Tibial nerve (tissue), 4 donors: ENCODE measurements around the gene SUCLG1. TPM values are rescaled to one million over a fixed set of nuclear protein-coding genes. Genes with fewer than 3 reads are reported as not detected.

Experiments used
- DNase-seq, 2 donors: peaks; one replicate each; pipeline ENCODE4 v3.0.0-alpha.2; 2019; ENCODE audit warnings: low spot score in 2 of 2
- H3K27ac ChIP-seq, 4 donors: fragments of 200-600 bp; sonication (generic) in 3 of 4; one replicate each; pipeline ENCODE4 v1.5.1; 2017 to 2019; ENCODE audit warnings: mild to moderate bottlenecking in 1 of 4
- H3K27me3 ChIP-seq, 2 donors: fragments of 200-600 bp; sonication (generic) in 1 of 2; one replicate each; pipeline versions ENCODE4 v1.5.1 to v1.6.0; 2017 to 2019
- H3K36me3 ChIP-seq, 3 donors: fragments of 200-600 bp; sonication (generic); one replicate each; pipeline ENCODE4 v1.5.1; 2018 to 2019
- H3K4me1 ChIP-seq, 4 donors: fragments of 200-600 bp; sonication (generic) in 3 of 4; one replicate each; pipeline ENCODE4 v1.5.1; 2017 to 2019
- H3K4me3 ChIP-seq, 4 donors: fragments of 200-600 bp; sonication (generic) in 3 of 4; one replicate each; pipeline ENCODE4 v1.5.1; 2017 to 2019; ENCODE audit warnings: mild to moderate bottlenecking in 1 of 4, moderate library complexity in 1 of 4
- H3K9me3 ChIP-seq, 4 donors: fragments of 200-600 bp; sonication (generic) in 3 of 4; one replicate each; pipeline ENCODE4 v1.5.1; 2017 to 2019
- CTCF ChIP-seq, 5 experiments: fragments of 200-600 bp in 3 of 5; fragments of 450-650 bp in 2 of 5; sonication (generic) in 3 of 5; IDR thresholded peaks; one replicate each; pipeline ENCODE4 v1.5.1; 2016 to 2019; ENCODE audit warnings: antibody characterized with exemption in 5 of 5, mild to moderate bottlenecking in 3 of 5, moderate library complexity in 2 of 5
- EP300 ChIP-seq, 2 donors: sonication (generic); formaldehyde crosslinking; IDR thresholded peaks; one replicate each; pipeline ENCODE4 v1.6.1; 2017; ENCODE audit warnings: antibody characterized with exemption in 2 of 2, mild to moderate bottlenecking in 1 of 2
- POLR2A ChIP-seq, 2 donors: fragments of 450-650 bp; IDR thresholded peaks; one replicate each; pipeline ENCODE4 v1.6.1; 2017; ENCODE audit warnings: antibody characterized with exemption in 2 of 2, mild to moderate bottlenecking in 2 of 2, moderate library complexity in 2 of 2
- whole genome bisulfite sequencing, 2 donors: methylation state at CpG; one replicate each; pipeline ENCODE4 v1.1.5; 2018; 5-methylcytosine and 5-hydroxymethylcytosine counted together
- total RNA-seq, 4 donors: library from RNA; depleted of rRNA; stranded (reverse); fragments of >200 nt; gene quantifications; one replicate each; pipeline ENCODE4 v1.1.0, GENCODE V29; 2016

The SUCLG1 gene
- total RNA-seq, 4 donors from 2014 or later = 45.4 to 58.8 (median 52.1) TPM

DNA sequence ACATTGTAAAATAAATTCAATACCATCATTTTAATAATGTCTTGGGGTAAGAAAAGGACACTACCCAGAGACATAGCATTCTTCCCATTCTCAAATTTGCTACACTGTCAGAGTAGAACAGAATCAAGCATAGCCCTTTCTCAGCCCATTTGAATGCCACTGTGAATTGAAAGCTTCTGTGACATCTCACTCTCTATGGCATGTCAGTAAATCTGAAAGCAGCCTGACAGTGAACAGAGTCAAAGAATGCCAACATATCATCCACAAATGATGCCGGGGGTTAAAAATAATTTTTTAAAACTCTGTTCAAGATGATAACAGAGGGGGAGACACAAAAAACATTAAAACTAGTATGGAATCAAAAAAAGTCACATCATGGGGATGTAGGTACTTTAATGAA is 17.6 kb downstream of the SUCLG1 start:
- Histone ChIP-seq H3K36me3 (peaks cover 0 to 71% (median 0%) of the 10 kb centered on the region in 3 donors), H3K9me3 (no peaks in the 10 kb centered on the region), H3K4me1 (peaks cover 0 to 35% (median 0%) of the 10 kb centered on the region in 4 donors), H3K27me3 (no peaks in the 10 kb centered on the region), H3K27ac (no peak overlapping the region), H3K4me3 (no peak overlapping the region)
- 63 to 68% methylated on average over 1 of the region's 1 CpG for WGBS, 2 donors
- TF ChIP-seq POLR2A (IDR thresholded peaks at IDR 0.05) (no peak), CTCF (IDR thresholded peaks at IDR 0.05) (no peak), EP300 (IDR thresholded peaks at IDR 0.05) (no peak)
- no peak for DNase-seq

DNA sequence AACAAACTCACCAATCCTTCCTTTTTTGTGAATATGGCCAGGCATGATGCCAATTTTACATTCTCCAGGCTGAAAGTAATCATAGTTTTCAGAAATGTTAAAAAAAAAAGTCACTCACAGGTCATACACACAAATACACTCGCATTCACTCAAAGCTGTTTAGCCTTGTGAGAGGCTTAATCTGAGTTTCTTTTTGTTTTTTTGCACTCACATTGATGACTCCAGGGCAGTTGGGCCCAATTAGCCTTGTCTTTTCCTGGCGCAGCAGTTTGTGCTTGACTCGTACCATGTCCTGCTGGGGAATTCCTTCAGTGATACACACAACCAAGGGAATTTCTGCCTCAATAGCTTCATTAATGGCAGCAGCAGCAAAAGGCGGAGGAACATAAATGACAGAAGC is 18.0 kb downstream of the SUCLG1 start:
- DNase-seq = no peak
- H3K4me1 ChIP-seq = peaks cover 0 to 40% (median 2%) of the 10 kb centered on the region in 4 donors
- 50 to 55% methylated on average over 4 of the region's 4 CpGs for WGBS, 2 donors
- H3K27me3 ChIP-seq = no peaks in the 10 kb centered on the region
- no peaks in the 10 kb centered on the region for H3K9me3 ChIP-seq
- TF ChIP-seq POLR2A (IDR thresholded peaks at IDR 0.05) = no peak
- no peak overlapping the region for H3K4me3 ChIP-seq
- H3K36me3 ChIP-seq = peaks cover 0 to 72% (median 0%) of the 10 kb centered on the region in 3 donors
- H3K27ac ChIP-seq = no peak overlapping the region

GRCh38 chr2:84435345-84436025 is 23.6 kb downstream of the SUCLG1 start:
- H3K4me3 ChIP-seq = no peak overlapping the region
- H3K36me3 ChIP-seq = peaks cover 0 to 83% (median 0%) of the 10 kb centered on the region in 3 donors
- WGBS, 2 donors = 30 to 34% methylated on average over 6 of the region's 6 CpGs
- H3K27me3 ChIP-seq = no peaks in the 10 kb centered on the region
- H3K4me1 ChIP-seq = peaks cover 0 to 29% (median 8%) of the 10 kb centered on the region in 4 donors
- no peaks in the 10 kb centered on the region for H3K9me3 ChIP-seq
- TF ChIP-seq CTCF (IDR thresholded peaks at IDR 0.05) (no peak), POLR2A (IDR thresholded peaks at IDR 0.05) (no peak), EP300 (IDR thresholded peaks at IDR 0.05) (no peak)
- no peak for DNase-seq
- no peak overlapping the region for H3K27ac ChIP-seq

- Histone ChIP-seq H3K9me3 (no peaks in the 10 kb centered on the region), H3K4me3 (no peak overlapping the region), H3K36me3 (peaks cover 2 to 91% (median 6%) of the 10 kb centered on the region in 3 donors), H3K4me1 (peaks cover 0 to 12% (median 0%) of the 10 kb centered on the region in 4 donors), H3K27ac (no peak overlapping the region), H3K27me3 (no peaks in the 10 kb centered on the region)
- TF ChIP-seq POLR2A (IDR thresholded peaks at IDR 0.05) (no peak), EP300 (IDR thresholded peaks at IDR 0.05) (no peak), CTCF (IDR thresholded peaks at IDR 0.05) (no peak)
- WGBS, 2 donors = 94 to 96% methylated on average over 1 of the region's 1 CpG
- no peak for DNase-seq
These were observed 29.8 kb downstream of the SUCLG1 start for GRCh38 chr2:84429328-84429727.

DNA sequence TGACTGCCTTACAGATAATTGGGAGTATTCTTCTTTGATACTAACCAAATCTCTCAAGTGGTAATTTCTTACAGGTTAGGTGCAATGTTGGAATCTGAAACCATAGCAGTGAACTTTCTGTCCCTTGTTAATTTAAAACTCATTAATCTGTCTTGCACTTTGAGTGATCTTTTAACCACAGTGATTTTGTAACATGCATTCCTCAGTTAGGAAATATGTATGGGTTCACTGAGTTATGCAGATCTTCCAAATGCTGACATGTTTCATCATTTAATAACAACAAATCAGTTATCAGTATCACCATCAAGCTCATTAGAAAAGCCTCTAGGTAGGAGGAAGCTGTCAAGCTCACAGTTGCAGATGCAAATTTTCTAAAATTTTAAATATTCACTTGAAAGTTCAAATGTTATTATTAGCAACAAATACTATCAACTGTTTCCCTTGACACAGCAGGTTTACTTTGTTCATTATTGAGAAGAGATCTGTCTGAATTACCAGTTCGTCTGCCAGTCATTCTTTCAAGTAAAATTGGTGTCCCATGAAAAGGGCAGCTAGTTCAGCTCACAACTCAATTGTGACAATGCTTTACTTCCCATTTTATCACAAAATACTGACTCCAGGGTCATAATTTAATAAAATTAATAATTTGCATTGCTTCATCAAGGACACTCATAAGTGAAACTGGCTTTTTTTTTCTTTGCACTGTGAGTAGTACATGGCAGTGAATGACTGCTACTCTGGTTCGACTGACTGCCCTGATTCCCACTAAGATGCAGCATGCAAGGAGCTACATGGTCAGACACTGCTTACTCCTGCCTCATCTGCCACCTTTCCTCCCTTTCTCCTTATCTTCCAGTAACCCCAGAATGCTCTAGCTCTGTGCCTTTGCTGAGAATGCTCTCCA is 31.6 kb downstream of the SUCLG1 start:
- Histone ChIP-seq H3K27me3 (no peaks in the 10 kb centered on the region), H3K9me3 (no peaks in the 10 kb centered on the region), H3K4me3 (no peak overlapping the region), H3K27ac (no peak overlapping the region), H3K36me3 (peaks cover 2 to 87% (median 12%) of the 10 kb centered on the region in 3 donors), H3K4me1 (peaks cover 0 to 12% (median 0%) of the 10 kb centered on the region in 4 donors)
- TF ChIP-seq POLR2A (IDR thresholded peaks at IDR 0.05) (no peak), CTCF (IDR thresholded peaks at IDR 0.05) (no peak), EP300 (IDR thresholded peaks at IDR 0.05) (no peak)
- 68 to 70% methylated on average over 2 of the region's 2 CpGs for WGBS, 2 donors
- no peak for DNase-seq
